Gastroesophageal sphincter (tissue), 3 donors: ENCODE measurements around the gene CTSW.
A peak's percentile ranks its signal among the peaks of the same experiment; 100 is the strongest.

ENCODE experiments used
- POLR2AphosphoS5 ChIP-seq: sonication (generic); formaldehyde crosslinking; IDR thresholded peaks from one replicate; pipeline ENCODE4 v1.6.1; 2017; ENCODE audit warnings: antibody characterized with exemption
- TF ChIP-seq, protein P1 (sequence below), 4 experiments: fragments of 200-600 bp in 2 of 4; fragments of 450-650 bp in 2 of 4; sonication (generic) in 1 of 4; IDR thresholded peaks; one replicate each; pipeline ENCODE4 v1.5.1; 2017 to 2019; ENCODE audit warnings: antibody characterized with exemption in 4 of 4, mild to moderate bottlenecking in 2 of 4, moderate library complexity in 2 of 4

GRCh38 chr11:65851083-65851579 lies 28.5 kb upstream of the CTSW start:
- TF ChIP-seq, protein P1, sequence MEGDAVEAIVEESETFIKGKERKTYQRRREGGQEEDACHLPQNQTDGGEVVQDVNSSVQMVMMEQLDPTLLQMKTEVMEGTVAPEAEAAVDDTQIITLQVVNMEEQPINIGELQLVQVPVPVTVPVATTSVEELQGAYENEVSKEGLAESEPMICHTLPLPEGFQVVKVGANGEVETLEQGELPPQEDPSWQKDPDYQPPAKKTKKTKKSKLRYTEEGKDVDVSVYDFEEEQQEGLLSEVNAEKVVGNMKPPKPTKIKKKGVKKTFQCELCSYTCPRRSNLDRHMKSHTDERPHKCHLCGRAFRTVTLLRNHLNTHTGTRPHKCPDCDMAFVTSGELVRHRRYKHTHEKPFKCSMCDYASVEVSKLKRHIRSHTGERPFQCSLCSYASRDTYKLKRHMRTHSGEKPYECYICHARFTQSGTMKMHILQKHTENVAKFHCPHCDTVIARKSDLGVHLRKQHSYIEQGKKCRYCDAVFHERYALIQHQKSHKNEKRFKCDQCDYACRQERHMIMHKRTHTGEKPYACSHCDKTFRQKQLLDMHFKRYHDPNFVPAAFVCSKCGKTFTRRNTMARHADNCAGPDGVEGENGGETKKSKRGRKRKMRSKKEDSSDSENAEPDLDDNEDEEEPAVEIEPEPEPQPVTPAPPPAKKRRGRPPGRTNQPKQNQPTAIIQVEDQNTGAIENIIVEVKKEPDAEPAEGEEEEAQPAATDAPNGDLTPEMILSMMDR (IDR thresholded peaks at IDR 0.05) = peak in 3 of 4 experiments; percentile 19 to 35 (median 29)
- TF ChIP-seq POLR2AphosphoS5 = no peak
